SH-SY5Y (cell line): ENCODE measurements around the gene DDX25.

Experiments
- GATA2 ChIP-seq: IDR thresholded peaks from 2 replicates; pipeline ENCODE4 v1.6.1; 2011; ENCODE audit warnings: mild to moderate bottlenecking, low read depth, low read length
- GATA3 ChIP-seq: IDR thresholded peaks from 2 replicates; pipeline ENCODE4 v1.6.1; 2011; ENCODE audit warnings: low read depth, mild to moderate bottlenecking, low read length, moderate library complexity

DNA sequence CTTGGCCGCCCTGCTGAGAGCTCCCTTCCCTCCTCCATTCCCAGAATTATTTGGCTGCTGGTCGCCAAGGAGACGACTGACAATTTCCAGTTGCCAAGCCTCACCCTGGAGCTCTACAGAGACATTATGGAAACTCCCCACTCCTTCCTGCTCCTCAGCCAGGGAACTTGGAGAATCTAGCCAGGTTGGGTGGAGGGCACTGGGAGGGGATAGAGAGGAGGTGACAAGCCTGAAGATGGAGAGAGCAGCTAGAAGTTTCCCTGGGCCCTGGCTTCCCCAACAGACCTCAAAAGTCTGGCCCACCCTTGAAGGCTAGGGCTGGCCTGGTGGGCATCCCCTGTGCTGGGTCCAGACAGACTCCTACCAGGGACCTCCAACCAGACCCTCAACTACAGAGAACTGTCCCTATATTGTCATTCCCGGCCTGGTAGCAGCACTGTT lies 34.8 kb downstream of the DDX25 start:
- TF ChIP-seq GATA2 (no peak), GATA3 (no peak)
